ENCODE data around the gene CCDC196. TPM values are rescaled to one million over a fixed set of nuclear protein-coding genes. Genes with fewer than 3 reads are reported as not detected.

CCDC196 gene
- total RNA-seq, 1 donor from 2014 or later, result not detected

GRCh38 chr14:66485029-66485428, 1.1 kb upstream of the CCDC196 start:
- Mint-ChIP-seq H3K27ac (no peak overlapping the region), H3K9me3 (peaks cover 8% of the 10 kb centered on the region), H3K4me1 (ENCODE audit: unreplicated experiment) (no peaks in the 10 kb centered on the region), H3K4me3 (no peak overlapping the region), H3K27me3 (peaks cover 2% of the 10 kb centered on the region), H3K36me3 (no peaks in the 10 kb centered on the region)
- DNase-seq (ENCODE audit: extremely low spot score, unreplicated experiment), result no peak
- TF ChIP-seq CTCF (conservative IDR thresholded peaks at IDR 0.05), result no peak

- no peak for DNase-seq (ENCODE audit: extremely low spot score, unreplicated experiment)
- Mint-ChIP-seq H3K4me3 (no peak overlapping the region), H3K36me3 (no peaks in the 10 kb centered on the region), H3K4me1 (ENCODE audit: unreplicated experiment) (no peaks in the 10 kb centered on the region), H3K9me3 (peaks cover 8% of the 10 kb centered on the region), H3K27ac (no peak overlapping the region), H3K27me3 (peaks cover 2% of the 10 kb centered on the region)
- no peak for TF ChIP-seq CTCF (conservative IDR thresholded peaks at IDR 0.05)
Observed at GRCh38 chr14:66487164-66487563, 993 bp downstream of the CCDC196 start.

GRCh38 chr14:66490143-66491111, 4.3 kb downstream of the CCDC196 start:
- H3K4me3 Mint-ChIP-seq, result no peak overlapping the region
- peaks cover 3% of the 10 kb centered on the region for H3K4me1 Mint-ChIP-seq (ENCODE audit: unreplicated experiment)
- no peak for DNase-seq (ENCODE audit: extremely low spot score, unreplicated experiment)
- peaks cover 2% of the 10 kb centered on the region for H3K27me3 Mint-ChIP-seq
- no peak overlapping the region for H3K27ac Mint-ChIP-seq
- no peaks in the 10 kb centered on the region for H3K9me3 Mint-ChIP-seq
- TF ChIP-seq CTCF (conservative IDR thresholded peaks at IDR 0.05), result no peak
- H3K36me3 Mint-ChIP-seq, result no peaks in the 10 kb centered on the region

GRCh38 chr14:66493750-66494149, 7.6 kb downstream of the CCDC196 start:
- no peaks in the 10 kb centered on the region for H3K9me3 Mint-ChIP-seq
- no peak overlapping the region for H3K4me3 Mint-ChIP-seq
- no peaks in the 10 kb centered on the region for H3K36me3 Mint-ChIP-seq

More at GRCh38 chr14:66493750-66494149, 7.6 kb downstream of the CCDC196 start:
- Mint-ChIP-seq H3K27me3 (peaks cover 2% of the 10 kb centered on the region), H3K27ac (no peak overlapping the region), H3K4me1 (ENCODE audit: unreplicated experiment) (peaks cover 8% of the 10 kb centered on the region)
- TF ChIP-seq CTCF (conservative IDR thresholded peaks at IDR 0.05), result no peak
- DNase-seq (ENCODE audit: extremely low spot score, unreplicated experiment), result no peak

All from type B pancreatic cell (in vitro differentiated cells).